ENCODE data around the gene JMJD7. TPM values are rescaled to one million over a fixed set of nuclear protein-coding genes. Genes with fewer than 3 reads are reported as not detected.

JMJD7 gene
- total and polyA plus RNA-seq, 2 donors (not counting 1 experiment from before 2014, with no cell fraction given), result 33.4 to 43.9 TPM

- peaks cover 0 to 9% of the 10 kb centered on the region in 2 donors for H3K4me1 ChIP-seq (ENCODE audit: control insufficient read depth in 2 of 2, insufficient read depth in 2 of 2, low read length in 2 of 2)
- no peaks in the 10 kb centered on the region for H3K79me2 ChIP-seq (ENCODE audit: control insufficient read depth, insufficient read depth, low read length)
- H3K27ac Mint-ChIP-seq, result no peak overlapping the region
- no peaks in the 10 kb centered on the region for H3K9me3 Mint-ChIP-seq (ENCODE audit: insufficient read depth)
- ATAC-seq (ENCODE audit: low read depth), result peak; percentile 77
- no peak overlapping the region for H3K27ac ChIP-seq (ENCODE audit: low read length in 2 of 2)
- no peaks in the 10 kb centered on the region for H3K9me3 ChIP-seq (ENCODE audit: control extremely low read depth in 1 of 3, control insufficient read depth in 2 of 3, insufficient read depth in 1 of 3, low read length in 2 of 3)
- WGBS (ENCODE audit: insufficient coverage), result 77% methylated on average over 13 of the region's 13 CpGs
- no peak overlapping the region for H3K9ac ChIP-seq (ENCODE audit: low read length)
- CTCF ChIA-PET, result interaction anchor here (0.7 to 2.5 kb wide), 5 partner anchors 19 to 219 kb away, joined by 3 to 10 read pairs (median 6); partner anchors contain the start of gene MAPKBP1
- H3K27me3 ChIP-seq (replicated peaks in 1 of 4; ENCODE audit: control extremely low read depth in 1 of 4, control insufficient read depth in 3 of 4, insufficient read depth in 4 of 4, low read length in 3 of 4), result peaks cover 0 to 19% (median 1%) of the 10 kb centered on the region in 4 experiments
- POLR2A ChIA-PET, result no interaction called here
- peaks cover 7% of the 10 kb centered on the region for H3K4me1 Mint-ChIP-seq
- H2AFZ ChIP-seq (ENCODE audit: insufficient read depth, low read depth, low read length, poor library complexity, severe bottlenecking), result no peak overlapping the region
- H3K4me3 ChIP-seq (ENCODE audit: control extremely low read depth in 1 of 5, extremely low read depth in 1 of 5, insufficient read depth in 1 of 5, low read depth in 2 of 5, low read length in 4 of 5), result no peak overlapping the region
- peak overlapping the region; percentile 15 for H3K4me2 ChIP-seq (replicated peaks; ENCODE audit: low read depth, low read length, poor library complexity, severe bottlenecking)
- peaks cover 19% of the 10 kb centered on the region for H3K27me3 Mint-ChIP-seq
- intact Hi-C loops (cut with micrococcal nuclease), result no loop called here
- no peaks in the 10 kb centered on the region for H3K36me3 ChIP-seq (replicated peaks in 1 of 2; ENCODE audit: control extremely low read depth in 1 of 2, control insufficient read depth in 1 of 2, extremely low read depth in 1 of 2, insufficient read depth in 2 of 2, low read length in 1 of 2)
- peak overlapping the region; percentile 57 for H3K4me3 Mint-ChIP-seq
- DNase-seq, result peak; percentile 31
- H4K20me1 ChIP-seq (ENCODE audit: control insufficient read depth, insufficient read depth, low read length, poor library complexity, severe bottlenecking), result no peaks in the 10 kb centered on the region
- TF ChIP-seq CTCF (IDR thresholded peaks at IDR 0.05), result no peak
- TF ChIP-seq EZH2 (IDR thresholded peaks at IDR 0.05; ENCODE audit: borderline replicate concordance, insufficient read depth, low read depth, low read length, poor library complexity, severe bottlenecking), result no peak
These were observed 48.1 kb downstream of the JMJD7 start for GRCh38 chr15:41876007-41876406.

DNA sequence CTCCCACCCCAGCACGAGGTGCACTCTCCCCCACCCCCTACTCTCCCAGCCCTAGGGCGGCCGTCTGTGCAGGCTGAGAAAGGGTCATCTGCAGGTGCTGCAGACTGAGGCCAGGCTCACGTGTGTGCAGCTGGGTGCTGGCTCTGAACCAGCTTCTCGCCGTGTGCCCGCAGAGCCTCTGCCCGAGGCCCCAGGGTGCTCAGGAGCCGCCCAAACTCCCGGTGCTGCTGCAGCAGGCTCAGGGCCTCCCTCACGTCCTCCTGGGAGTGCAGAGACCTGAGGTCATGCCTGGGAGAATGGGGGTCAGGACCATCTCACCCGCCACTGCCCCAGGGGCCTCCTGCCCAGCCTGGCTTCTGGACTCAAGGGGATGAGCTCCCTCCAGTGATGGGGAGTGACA, 48.8 kb downstream of the JMJD7 start:
- Histone ChIP-seq H4K20me1 (ENCODE audit: control insufficient read depth, insufficient read depth, low read length, poor library complexity, severe bottlenecking) (no peaks in the 10 kb centered on the region), H3K36me3 (replicated peaks in 1 of 2; ENCODE audit: control extremely low read depth in 1 of 2, control insufficient read depth in 1 of 2, extremely low read depth in 1 of 2, insufficient read depth in 2 of 2, low read length in 1 of 2) (no peaks in the 10 kb centered on the region), H3K79me2 (ENCODE audit: control insufficient read depth, insufficient read depth, low read length) (no peaks in the 10 kb centered on the region), H3K9ac (ENCODE audit: low read length) (no peak overlapping the region), H3K9me3 (ENCODE audit: control extremely low read depth in 1 of 3, control insufficient read depth in 2 of 3, insufficient read depth in 1 of 3, low read length in 2 of 3) (no peaks in the 10 kb centered on the region), H3K27me3 (replicated peaks in 1 of 4; ENCODE audit: control extremely low read depth in 1 of 4, control insufficient read depth in 3 of 4, insufficient read depth in 4 of 4, low read length in 3 of 4) (peaks cover 0 to 26% (median 1%) of the 10 kb centered on the region in 4 experiments), H3K4me1 (ENCODE audit: control insufficient read depth in 2 of 2, insufficient read depth in 2 of 2, low read length in 2 of 2) (peaks cover 3 to 11% of the 10 kb centered on the region in 2 donors), H3K27ac (ENCODE audit: low read length in 2 of 2) (no peak overlapping the region), H3K4me2 (replicated peaks; ENCODE audit: low read depth, low read length, poor library complexity, severe bottlenecking) (no peak overlapping the region), H3K4me3 (ENCODE audit: control extremely low read depth in 1 of 5, extremely low read depth in 1 of 5, insufficient read depth in 1 of 5, low read depth in 2 of 5, low read length in 4 of 5) (no peak overlapping the region), H2AFZ (ENCODE audit: insufficient read depth, low read depth, low read length, poor library complexity, severe bottlenecking) (no peak overlapping the region)
- H3K27ac Mint-ChIP-seq, result no peak overlapping the region
- no peak overlapping the region for H3K4me3 Mint-ChIP-seq
- TF ChIP-seq CTCF (IDR thresholded peaks at IDR 0.05) (no peak), EZH2 (IDR thresholded peaks at IDR 0.05; ENCODE audit: borderline replicate concordance, insufficient read depth, low read depth, low read length, poor library complexity, severe bottlenecking) (no peak)
- H3K9me3 Mint-ChIP-seq (ENCODE audit: insufficient read depth), result no peaks in the 10 kb centered on the region
- DNase-seq (no peak), ATAC-seq (ENCODE audit: low read depth) (no peak)
- intact Hi-C loops (cut with micrococcal nuclease), result no loop called here
- WGBS (ENCODE audit: insufficient coverage), result 84% methylated on average over 11 of the region's 12 CpGs
- POLR2A ChIA-PET, result no interaction called here
- peaks cover 12% of the 10 kb centered on the region for H3K4me1 Mint-ChIP-seq
- peaks cover 26% of the 10 kb centered on the region for H3K27me3 Mint-ChIP-seq
- CTCF ChIA-PET, result interaction anchor here (1.2 to 2.5 kb wide), 3 partner anchors 28 to 103 kb away, joined by 3 to 10 read pairs (median 7); partner anchors contain the start of gene MAPKBP1

Measured in B cell (primary cell).